HG03108 (cell line): ENCODE results near the gene RAB33A.
"Not testable (repeated sequence)": the region's sequence is repeated elsewhere in the genome, so short reads cannot be mapped to it uniquely, and the experiment has no call there.

Experiments
- ATAC-seq: cut with Tn5 transposase; IDR thresholded peaks from one replicate; pipeline ENCODE4 v1.9.1; 2021; ENCODE audit warnings: moderate library complexity; ENCODE audit not compliant: unreplicated experiment

The RAB33A gene

GRCh38 chrX:130231184-130231583 lies 59.4 kb downstream of the RAB33A start:
- not testable (repeated sequence) for ATAC-seq
